ENCODE data around the gene HLA-DRB1.

HLA-DRB1 gene

GRCh38 chr6:32622545-32623401 is 33.1 kb upstream of the HLA-DRB1 start:
- no peak overlapping the region for H3K4me3 ChIP-seq (ENCODE audit: low read depth, low read length)
- no peaks in the 10 kb centered on the region for H3K9me3 ChIP-seq (ENCODE audit: control insufficient read depth, insufficient read depth, low read length)
- H3K36me3 ChIP-seq (ENCODE audit: control insufficient read depth, insufficient read depth, low read length) = no peaks in the 10 kb centered on the region
- H3K9ac ChIP-seq (ENCODE audit: low read depth, low read length) = no peak overlapping the region
- H3K27me3 ChIP-seq (ENCODE audit: control insufficient read depth, insufficient read depth, low read length) = no peaks in the 10 kb centered on the region
- H3K4me1 ChIP-seq (ENCODE audit: control insufficient read depth, insufficient read depth, low read length) = peaks cover 3% of the 10 kb centered on the region

GRCh38 chr6:32621372-32621771 is 31.7 kb upstream of the HLA-DRB1 start:
- Histone ChIP-seq H3K9ac (ENCODE audit: low read depth, low read length) (no peak overlapping the region), H3K9me3 (ENCODE audit: control insufficient read depth, insufficient read depth, low read length) (no peaks in the 10 kb centered on the region), H3K4me1 (ENCODE audit: control insufficient read depth, insufficient read depth, low read length) (peaks cover 3% of the 10 kb centered on the region), H3K4me3 (ENCODE audit: low read depth, low read length) (no peak overlapping the region), H3K27me3 (ENCODE audit: control insufficient read depth, insufficient read depth, low read length) (no peaks in the 10 kb centered on the region), H3K36me3 (ENCODE audit: control insufficient read depth, insufficient read depth, low read length) (no peaks in the 10 kb centered on the region)

GRCh38 chr6:32617751-32618150 is 28.1 kb upstream of the HLA-DRB1 start:
- Histone ChIP-seq H3K9ac (ENCODE audit: low read depth, low read length) (no peak overlapping the region), H3K27me3 (ENCODE audit: control insufficient read depth, insufficient read depth, low read length) (no peaks in the 10 kb centered on the region), H3K4me1 (ENCODE audit: control insufficient read depth, insufficient read depth, low read length) (peaks cover 7% of the 10 kb centered on the region), H3K4me3 (ENCODE audit: low read depth, low read length) (no peak overlapping the region), H3K36me3 (ENCODE audit: control insufficient read depth, insufficient read depth, low read length) (no peaks in the 10 kb centered on the region), H3K9me3 (ENCODE audit: control insufficient read depth, insufficient read depth, low read length) (no peaks in the 10 kb centered on the region)

GRCh38 chr6:32615885-32616532 is 26.4 kb upstream of the HLA-DRB1 start:
- no peaks in the 10 kb centered on the region for H3K36me3 ChIP-seq (ENCODE audit: control insufficient read depth, insufficient read depth, low read length)
- H3K4me1 ChIP-seq (ENCODE audit: control insufficient read depth, insufficient read depth, low read length) = peaks cover 5% of the 10 kb centered on the region
- no peaks in the 10 kb centered on the region for H3K27me3 ChIP-seq (ENCODE audit: control insufficient read depth, insufficient read depth, low read length)
- no peak overlapping the region for H3K9ac ChIP-seq (ENCODE audit: low read depth, low read length)
- no peak overlapping the region for H3K4me3 ChIP-seq (ENCODE audit: low read depth, low read length)
- H3K9me3 ChIP-seq (ENCODE audit: control insufficient read depth, insufficient read depth, low read length) = no peaks in the 10 kb centered on the region

- H3K4me1 ChIP-seq (ENCODE audit: control insufficient read depth, insufficient read depth, low read length) = peaks cover 6% of the 10 kb centered on the region
- H3K9ac ChIP-seq (ENCODE audit: low read depth, low read length) = no peak overlapping the region
- H3K36me3 ChIP-seq (ENCODE audit: control insufficient read depth, insufficient read depth, low read length) = no peaks in the 10 kb centered on the region
- no peak overlapping the region for H3K4me3 ChIP-seq (ENCODE audit: low read depth, low read length)
- H3K9me3 ChIP-seq (ENCODE audit: control insufficient read depth, insufficient read depth, low read length) = no peaks in the 10 kb centered on the region
- no peaks in the 10 kb centered on the region for H3K27me3 ChIP-seq (ENCODE audit: control insufficient read depth, insufficient read depth, low read length)
Observed at GRCh38 chr6:32614366-32615081, 24.9 kb upstream of the HLA-DRB1 start.

- H3K4me1 ChIP-seq (ENCODE audit: control insufficient read depth, insufficient read depth, low read length) = peaks cover 9% of the 10 kb centered on the region
Observed at GRCh38 chr6:32613475-32613874, 23.8 kb upstream of the HLA-DRB1 start.

GRCh38 chr6:32610682-32611296 is 21.1 kb upstream of the HLA-DRB1 start:
- H3K9me3 ChIP-seq (ENCODE audit: control insufficient read depth, insufficient read depth, low read length) = no peaks in the 10 kb centered on the region
- H3K36me3 ChIP-seq (ENCODE audit: control insufficient read depth, insufficient read depth, low read length) = no peaks in the 10 kb centered on the region
- H3K4me1 ChIP-seq (ENCODE audit: control insufficient read depth, insufficient read depth, low read length) = peaks cover 9% of the 10 kb centered on the region
- H3K4me3 ChIP-seq (ENCODE audit: low read depth, low read length) = no peak overlapping the region
- no peak overlapping the region for H3K9ac ChIP-seq (ENCODE audit: low read depth, low read length)
- no peaks in the 10 kb centered on the region for H3K27me3 ChIP-seq (ENCODE audit: control insufficient read depth, insufficient read depth, low read length)

More at GRCh38 chr6:32613475-32613874, 23.8 kb upstream of the HLA-DRB1 start:
- H3K9me3 ChIP-seq (ENCODE audit: control insufficient read depth, insufficient read depth, low read length) = no peaks in the 10 kb centered on the region
- H3K27me3 ChIP-seq (ENCODE audit: control insufficient read depth, insufficient read depth, low read length) = no peaks in the 10 kb centered on the region
- no peak overlapping the region for H3K4me3 ChIP-seq (ENCODE audit: low read depth, low read length)
- H3K9ac ChIP-seq (ENCODE audit: low read depth, low read length) = no peak overlapping the region
- no peaks in the 10 kb centered on the region for H3K36me3 ChIP-seq (ENCODE audit: control insufficient read depth, insufficient read depth, low read length)

GRCh38 chr6:32609731-32610640 is 20.3 kb upstream of the HLA-DRB1 start:
- no peaks in the 10 kb centered on the region for H3K9me3 ChIP-seq (ENCODE audit: control insufficient read depth, insufficient read depth, low read length)
- no peaks in the 10 kb centered on the region for H3K36me3 ChIP-seq (ENCODE audit: control insufficient read depth, insufficient read depth, low read length)
- peak overlapping the region; percentile 31 for H3K4me3 ChIP-seq (ENCODE audit: low read depth, low read length)
- H3K27me3 ChIP-seq (ENCODE audit: control insufficient read depth, insufficient read depth, low read length) = no peaks in the 10 kb centered on the region
- no peak overlapping the region for H3K9ac ChIP-seq (ENCODE audit: low read depth, low read length)
- peaks cover 9% of the 10 kb centered on the region for H3K4me1 ChIP-seq (ENCODE audit: control insufficient read depth, insufficient read depth, low read length)

- Histone ChIP-seq H3K4me1 (ENCODE audit: control insufficient read depth, insufficient read depth, low read length) (peaks cover 7% of the 10 kb centered on the region), H3K9me3 (ENCODE audit: control insufficient read depth, insufficient read depth, low read length) (no peaks in the 10 kb centered on the region), H3K9ac (ENCODE audit: low read depth, low read length) (no peak overlapping the region), H3K4me3 (ENCODE audit: low read depth, low read length) (no peak overlapping the region), H3K27me3 (ENCODE audit: control insufficient read depth, insufficient read depth, low read length) (no peaks in the 10 kb centered on the region), H3K36me3 (ENCODE audit: control insufficient read depth, insufficient read depth, low read length) (no peaks in the 10 kb centered on the region)
Observed at GRCh38 chr6:32609391-32609730, 19.7 kb upstream of the HLA-DRB1 start.

GRCh38 chr6:32608362-32608761 is 18.7 kb upstream of the HLA-DRB1 start:
- H3K36me3 ChIP-seq (ENCODE audit: control insufficient read depth, insufficient read depth, low read length) = no peaks in the 10 kb centered on the region
- peaks cover 5% of the 10 kb centered on the region for H3K4me1 ChIP-seq (ENCODE audit: control insufficient read depth, insufficient read depth, low read length)
- H3K9ac ChIP-seq (ENCODE audit: low read depth, low read length) = no peak overlapping the region
- H3K27me3 ChIP-seq (ENCODE audit: control insufficient read depth, insufficient read depth, low read length) = no peaks in the 10 kb centered on the region
- no peaks in the 10 kb centered on the region for H3K9me3 ChIP-seq (ENCODE audit: control insufficient read depth, insufficient read depth, low read length)
- H3K4me3 ChIP-seq (ENCODE audit: low read depth, low read length) = no peak overlapping the region

GRCh38 chr6:32607988-32608298 is 18.3 kb upstream of the HLA-DRB1 start:
- Histone ChIP-seq H3K4me3 (ENCODE audit: low read depth, low read length) (no peak overlapping the region), H3K4me1 (ENCODE audit: control insufficient read depth, insufficient read depth, low read length) (peaks cover 5% of the 10 kb centered on the region), H3K27me3 (ENCODE audit: control insufficient read depth, insufficient read depth, low read length) (no peaks in the 10 kb centered on the region), H3K9ac (ENCODE audit: low read depth, low read length) (no peak overlapping the region), H3K9me3 (ENCODE audit: control insufficient read depth, insufficient read depth, low read length) (no peaks in the 10 kb centered on the region), H3K36me3 (ENCODE audit: control insufficient read depth, insufficient read depth, low read length) (no peaks in the 10 kb centered on the region)

All from iPS-15b (cell line).